Stimulated activated naive CD4-positive, alpha-beta T cell (primary cell): ENCODE results near the gene MEDAG.

Experiments used
- DNase-seq, 6 experiments: peaks; one replicate each; lab custom pipeline; 2025; lab: John Stamatoyannopoulos, UW

Gene MEDAG

DNA sequence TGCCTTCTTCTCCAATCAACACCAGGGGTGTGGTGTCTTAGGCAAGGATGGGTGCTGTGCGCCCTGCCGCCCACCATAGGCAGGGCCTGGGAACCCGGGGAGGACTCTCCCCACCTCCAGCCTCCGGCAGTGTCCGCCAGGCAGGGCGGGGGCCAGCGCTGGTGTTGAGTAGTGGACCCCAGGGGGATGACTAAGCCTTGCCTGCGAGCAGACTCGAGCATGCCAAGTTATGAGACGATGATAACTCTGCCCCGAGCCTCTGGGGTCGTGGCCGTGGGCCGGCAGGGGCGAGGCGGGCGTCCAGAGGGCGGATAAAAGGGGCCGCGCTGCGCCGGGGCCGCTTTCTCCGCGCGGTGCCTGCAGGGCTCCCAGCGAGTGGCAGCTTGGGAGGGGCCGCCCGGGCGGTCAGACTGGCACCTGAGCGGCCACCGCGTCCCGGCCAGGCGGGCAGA lies at the start of gene MEDAG:
TSS of gene MEDAG (plus strand) at position 340 of the 452 bp plus-strand sequence. CDS start 245 bp downstream, outside the sequence.
- DNase-seq: no peak

- DNase-seq: no peak
These were observed 49.1 kb upstream of the MEDAG start for GRCh38 chr13:30857018-30857417.

DNA sequence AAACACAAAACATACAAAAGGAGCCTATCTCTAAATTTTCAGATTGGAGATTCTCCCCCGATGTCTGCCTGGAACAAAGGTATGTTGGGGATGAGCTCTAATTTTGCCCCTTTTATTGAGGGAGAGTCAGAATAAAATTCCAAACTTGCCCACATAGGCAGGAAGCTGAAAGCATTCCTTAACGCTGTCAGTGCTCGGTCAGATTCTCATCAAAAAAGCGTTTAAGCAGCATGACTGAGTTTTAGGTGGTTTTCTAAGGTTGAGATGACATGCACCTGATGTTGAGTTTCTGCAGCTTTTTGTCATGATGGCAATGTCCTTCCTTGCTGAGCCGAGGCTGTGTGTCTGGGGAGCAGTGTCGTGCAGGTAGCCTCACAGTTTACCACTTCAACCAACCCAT lies 48.4 kb upstream of the MEDAG start:
- DNase-seq: no peak

- DNase-seq: no peak
These were observed 46.7 kb upstream of the MEDAG start for GRCh38 chr13:30859326-30859725.

DNA sequence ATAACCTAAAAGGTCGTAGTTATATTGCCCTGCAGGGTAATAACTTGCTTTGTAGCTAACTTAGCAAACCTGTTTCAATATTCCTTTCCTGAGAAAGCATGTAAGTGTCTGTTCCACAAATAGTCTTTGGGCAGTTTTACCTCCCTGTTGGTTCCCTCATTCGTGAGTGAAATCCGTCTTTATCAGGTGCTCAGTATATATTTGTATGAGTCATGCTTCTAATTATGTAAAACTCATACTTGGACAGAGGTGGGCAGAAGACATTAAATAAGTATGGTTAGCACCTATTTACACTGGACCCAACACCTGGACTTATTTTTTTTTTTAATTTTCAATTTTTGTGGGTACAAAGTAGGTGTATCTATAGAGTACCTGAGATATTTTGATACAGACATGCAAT lies 44.9 kb upstream of the MEDAG start:
- no peak for DNase-seq

- no peak for DNase-seq
These were observed 44.1 kb upstream of the MEDAG start for GRCh38 chr13:30861836-30862467.

DNA sequence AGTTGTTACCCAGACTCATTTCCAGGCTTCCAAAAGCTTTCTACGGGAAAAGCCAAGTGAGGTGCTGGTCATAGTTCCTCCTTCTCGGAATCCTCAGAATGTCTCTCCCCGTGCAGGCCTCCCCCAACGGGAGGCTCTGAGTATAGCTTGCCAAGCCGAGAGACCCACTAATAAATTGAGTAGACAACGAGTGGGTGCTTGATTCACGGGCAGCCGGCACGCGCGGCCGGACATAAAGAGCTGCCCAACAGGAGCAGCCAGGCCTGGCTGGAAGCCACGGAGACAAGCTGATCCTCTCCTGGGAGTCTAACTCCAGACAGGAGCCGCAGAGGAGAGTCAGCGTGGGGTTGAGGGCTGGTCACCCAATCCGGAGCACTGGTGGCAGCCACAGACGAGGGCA lies 43.4 kb upstream of the MEDAG start:
- no peak for DNase-seq

GRCh38 chr13:30863231-30863630 lies 42.8 kb upstream of the MEDAG start:
- no peak for DNase-seq

- no peak for DNase-seq
These were observed 42.3 kb upstream of the MEDAG start for GRCh38 chr13:30863796-30864195.

DNA sequence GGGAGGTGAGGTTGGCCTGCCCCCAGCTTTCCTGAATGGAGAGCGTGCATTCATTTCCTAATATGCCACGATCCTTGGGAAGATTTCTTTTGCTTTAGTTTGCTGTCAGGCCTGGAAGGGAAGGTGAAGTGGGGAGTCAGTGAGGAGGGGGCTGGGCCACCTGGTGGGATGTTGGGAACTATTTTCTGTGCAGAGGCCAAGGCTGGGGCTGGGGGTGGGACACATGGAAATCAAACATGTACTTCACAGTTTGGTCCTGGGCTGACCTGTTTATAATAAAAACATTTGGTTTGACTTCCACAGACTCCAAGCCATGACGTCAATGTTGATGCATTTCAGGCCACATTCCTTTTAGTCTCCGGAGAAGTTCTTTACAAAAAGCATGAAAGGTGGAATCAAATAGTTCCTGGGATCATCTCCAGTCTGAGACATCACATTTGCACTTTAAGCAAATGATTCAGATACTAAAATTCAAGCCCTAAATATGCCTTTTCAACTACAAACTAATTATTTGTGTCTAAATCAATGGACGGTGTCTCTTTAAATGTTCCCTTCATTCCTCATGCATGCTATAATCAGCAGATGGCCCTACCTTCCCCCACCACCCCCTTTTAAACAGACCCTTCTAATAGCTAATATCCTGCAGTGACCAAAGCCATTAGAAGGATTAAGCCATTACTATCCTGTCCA lies 41.5 kb upstream of the MEDAG start:
- DNase-seq: no peak

DNA sequence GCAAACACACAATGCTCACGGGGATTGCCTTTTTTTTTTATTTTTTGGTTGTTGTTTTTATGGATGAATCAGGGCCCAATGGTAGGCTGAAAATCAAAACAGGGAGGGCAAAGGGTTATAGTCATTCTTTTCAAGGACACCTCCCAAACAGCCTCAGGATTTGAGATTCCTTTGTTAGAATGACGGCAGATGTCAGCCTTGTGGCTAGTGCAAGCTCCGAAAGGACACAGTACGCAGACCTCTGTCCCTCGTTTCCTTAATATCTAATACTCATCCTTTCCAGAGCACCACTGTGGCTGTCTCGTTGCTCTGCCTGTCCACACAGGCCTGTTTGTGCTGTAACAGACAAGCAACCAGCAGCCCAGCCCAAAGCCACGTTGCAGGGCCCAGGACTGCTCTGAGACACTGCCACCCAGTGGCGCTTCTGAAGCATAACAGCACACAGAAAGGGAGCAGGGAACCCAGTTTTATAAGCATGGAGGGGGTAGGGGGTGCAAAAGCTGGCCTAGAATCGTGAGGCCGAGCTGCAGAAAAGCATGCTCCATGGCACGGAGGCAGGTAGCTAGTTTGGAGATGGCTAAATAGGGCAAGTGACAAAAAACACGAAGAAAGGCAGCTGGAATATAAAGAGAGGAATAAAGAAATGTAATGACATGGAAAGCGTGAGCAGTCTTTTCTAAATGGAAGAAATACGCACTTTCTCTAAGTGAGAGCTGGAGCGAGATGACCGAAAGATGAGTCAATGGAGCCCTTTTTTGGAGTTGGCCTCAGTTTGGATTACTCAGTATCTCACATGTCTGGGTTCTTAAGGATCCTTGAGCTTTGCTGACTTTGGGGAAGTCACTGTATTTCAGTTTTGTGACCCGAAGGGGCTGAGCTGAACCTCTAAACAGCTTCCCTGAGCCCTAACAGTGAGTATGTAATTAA lies 40.7 kb upstream of the MEDAG start:
- peak in 4 of 6 experiments; percentile 2 to 31 (median 16) for DNase-seq

- no peak for DNase-seq
These were observed 39.4 kb upstream of the MEDAG start for GRCh38 chr13:30866677-30867076.

DNA sequence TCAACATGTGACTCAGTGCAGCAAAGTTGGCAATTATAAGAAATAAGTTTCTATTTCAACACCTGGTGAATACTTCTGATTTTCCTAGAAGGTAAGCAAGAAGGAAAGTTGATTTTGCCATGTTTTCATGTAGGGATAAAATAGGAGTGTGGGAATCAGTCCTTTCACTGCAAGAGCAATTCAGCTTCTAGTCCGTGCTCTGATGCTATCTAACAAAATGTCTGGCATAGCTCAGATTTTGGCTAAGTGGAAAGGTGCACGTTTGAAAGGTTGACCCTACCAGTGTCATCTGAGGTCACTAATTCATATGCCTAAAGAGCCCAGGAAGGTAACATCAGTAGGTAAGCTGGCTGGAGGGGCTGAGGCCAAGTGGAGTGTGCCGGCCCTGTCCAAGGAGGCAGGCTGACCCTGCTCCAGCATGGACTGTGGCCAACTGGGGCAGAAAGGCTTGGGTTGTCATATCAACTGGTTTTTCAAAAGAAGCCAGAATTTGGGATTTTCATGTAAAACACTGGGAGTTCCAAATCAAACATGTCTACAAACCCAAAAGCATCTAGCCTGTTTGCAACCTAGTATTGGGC lies 38.9 kb upstream of the MEDAG start:
- DNase-seq: no peak

GRCh38 chr13:30868799-30869470 lies 37.1 kb upstream of the MEDAG start:
- DNase-seq: no peak

DNA sequence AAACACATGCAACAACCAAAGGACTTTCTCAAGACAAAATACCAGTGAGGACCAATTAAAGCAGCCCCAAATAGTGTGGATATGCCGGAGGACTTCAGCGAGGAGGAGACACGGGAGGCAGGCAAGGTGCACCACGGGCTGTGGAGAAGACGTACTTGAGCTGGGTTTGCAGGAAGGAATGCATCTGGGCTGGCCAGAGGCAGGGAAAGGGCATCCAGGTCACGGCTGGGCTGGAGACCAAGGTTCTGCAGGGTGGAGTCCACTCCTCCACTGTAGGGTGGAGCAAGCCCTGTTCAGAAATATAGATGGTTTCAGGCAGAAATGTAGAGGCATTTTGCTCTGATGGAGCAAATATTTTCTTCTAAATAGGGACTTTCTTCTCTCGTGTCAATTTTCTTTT lies 36.6 kb upstream of the MEDAG start:
- no peak for DNase-seq

DNA sequence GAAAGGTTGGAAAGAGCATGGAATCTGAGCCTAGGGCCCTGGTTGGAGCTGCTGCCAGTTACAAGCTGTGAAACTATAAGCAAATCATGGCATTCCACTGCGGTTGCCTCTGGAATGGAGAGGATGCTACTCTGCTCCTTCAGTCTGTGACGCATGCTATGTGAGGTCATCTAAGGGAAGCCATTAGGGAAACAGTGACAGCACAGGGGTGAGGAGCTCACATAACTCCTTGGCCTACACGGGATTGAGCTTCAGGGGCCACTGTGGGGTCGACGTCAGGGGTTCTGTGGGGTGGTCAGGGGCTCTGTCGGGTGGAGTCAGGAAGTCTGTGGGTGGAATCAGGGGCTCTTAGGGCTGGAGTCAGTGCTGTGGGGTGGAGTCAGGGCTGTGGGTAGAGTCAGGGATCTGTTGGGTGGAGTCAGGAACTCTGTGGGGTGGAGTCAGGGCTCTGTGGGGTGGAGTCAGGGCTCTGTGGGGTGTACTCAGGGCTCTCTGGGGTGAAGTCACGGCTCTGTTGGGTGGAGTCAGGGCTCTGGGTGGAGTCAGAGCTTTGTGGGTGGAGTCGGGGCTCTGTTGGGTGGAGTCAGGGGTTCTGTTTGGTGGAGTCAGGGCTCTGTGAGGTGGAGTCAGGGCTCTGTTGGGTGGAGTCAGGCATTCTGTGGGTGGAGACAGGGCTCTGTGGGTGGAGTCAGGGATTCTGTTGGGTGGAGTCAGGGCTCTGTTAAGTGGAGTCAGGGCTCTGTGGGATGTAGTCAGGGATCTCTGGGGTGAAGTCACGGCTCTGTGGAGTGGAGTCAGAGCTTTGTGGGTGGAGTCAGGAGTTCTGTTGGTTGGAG lies 35.8 kb upstream of the MEDAG start:
- DNase-seq: peak in 1 of 6 experiments; percentile 5

GRCh38 chr13:30870916-30871587 lies 35.0 kb upstream of the MEDAG start:
- DNase-seq: no peak

DNA sequence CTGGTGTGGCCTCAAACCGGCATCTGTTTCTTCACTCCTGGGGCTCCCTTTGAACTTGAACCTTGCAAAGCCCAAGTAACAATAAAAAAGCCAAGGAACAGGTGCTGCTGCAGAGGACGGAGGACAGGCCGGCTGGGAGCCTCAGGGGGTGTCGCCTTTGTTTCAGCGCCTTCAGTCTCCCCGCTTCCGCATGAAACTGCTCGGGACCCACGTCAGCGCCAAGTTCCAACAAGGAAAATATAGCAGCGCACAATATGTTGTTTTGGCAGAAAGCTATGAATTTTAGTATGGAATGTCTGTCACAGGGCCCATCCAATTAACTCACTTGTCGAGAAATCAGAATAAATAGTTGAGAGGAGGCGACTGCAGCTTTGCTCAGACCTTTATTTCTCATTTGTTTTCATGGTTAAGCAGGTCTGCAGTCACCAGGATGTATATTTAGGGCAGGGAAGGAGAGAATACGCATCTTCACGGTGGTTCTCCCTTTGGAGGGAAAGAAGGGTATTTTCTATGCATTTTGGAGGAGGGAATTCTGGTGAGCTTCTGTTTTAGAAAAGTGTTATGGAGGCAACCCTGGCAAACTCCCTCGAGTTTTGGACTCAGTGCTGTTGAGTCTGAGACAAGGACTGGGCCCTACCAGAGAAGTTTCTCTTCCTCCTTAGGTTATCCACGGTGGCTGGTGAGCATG lies 34.3 kb upstream of the MEDAG start:
- no peak for DNase-seq

- DNase-seq: no peak
These were observed 33.8 kb upstream of the MEDAG start for GRCh38 chr13:30872276-30872594.
